ENCODE results near the gene DPP4. TPM values are rescaled to one million over a fixed set of nuclear protein-coding genes. Genes with fewer than 3 reads are reported as not detected.

DPP4 gene
- total and polyA plus RNA-seq, 2 donors (not counting 3 experiments of a cell fraction or from before 2014, with no cell fraction given): 0.84 to 6.2 TPM

- BruUV-seq (replicated peaks): no TSS peak
- Histone ChIP-seq H3K9me3 (replicated peaks; ENCODE audit: control insufficient read depth, insufficient read depth, low read length) (no peaks in the 10 kb centered on the region), H3K27me3 (ENCODE audit: control insufficient read depth in 2 of 2, insufficient read depth in 2 of 2, low read length in 2 of 2) (no peaks in the 10 kb centered on the region), H3K36me3 (ENCODE audit: control insufficient read depth in 2 of 2, extremely low read depth in 1 of 2, insufficient read depth in 2 of 2, low read length in 2 of 2) (no peaks in the 10 kb centered on the region), H3K4me3 (replicated peaks in 1 of 3; ENCODE audit: insufficient read depth in 1 of 3, low read depth in 1 of 3, low read length in 3 of 3) (no peak overlapping the region), H3K9ac (replicated peaks; ENCODE audit: extremely low read depth, insufficient read depth, low read length) (no peak overlapping the region), H4K20me1 (replicated peaks; ENCODE audit: control insufficient read depth, extremely low read depth, insufficient read depth, low read length) (no peaks in the 10 kb centered on the region), H3K27ac (ENCODE audit: insufficient read depth, low read depth, low read length) (no peak overlapping the region), H2AFZ (ENCODE audit: low read depth, low read length) (no peak overlapping the region), H3K79me2 (ENCODE audit: control insufficient read depth, insufficient read depth, low read length) (no peaks in the 10 kb centered on the region), H3K9me1 (replicated peaks; ENCODE audit: control insufficient read depth, extremely low read depth, insufficient read depth, low read length) (peaks cover 3% of the 10 kb centered on the region), H3K4me2 (ENCODE audit: insufficient read depth, low read length) (no peak overlapping the region), H3K4me1 (ENCODE audit: control insufficient read depth, extremely low read depth, insufficient read depth, low read length) (no peaks in the 10 kb centered on the region)
- dilution Hi-C loops (cut with MboI; ENCODE audit: extremely low pct_ligation_motif_present, low sequenced_read_pairs): no loop called here
- ChIA-PET POLR2A (no interaction called here), CTCF (interaction anchor here (0.7 kb wide), 1 partner anchor 17 kb away, joined by 3 read pairs; no protein-coding TSS in a partner anchor)
- TF ChIP-seq GATA2 (IDR thresholded peaks at IDR 0.05; ENCODE audit: insufficient read depth, insufficient read length, low read depth, low read length) (no peak), FOS (IDR thresholded peaks at IDR 0.05; ENCODE audit: borderline replicate concordance, insufficient read depth, low read length) (no peak), POLR2A (IDR thresholded peaks at IDR 0.05; ENCODE audit: low read depth, low read length) (no peak), POLR2AphosphoS5 (IDR thresholded peaks at IDR 0.05; ENCODE audit: insufficient read depth, low read depth, low read length) (no peak), MYC (IDR thresholded peaks at IDR 0.05; ENCODE audit: low read depth, low read length) (no peak), JUN (IDR thresholded peaks at IDR 0.05; ENCODE audit: borderline replicate concordance, insufficient read depth, insufficient read length, low read depth) (no peak), EZH2 (IDR thresholded peaks at IDR 0.05; ENCODE audit: borderline replicate concordance, low read depth, low read length, severe bottlenecking) (no peak)
- TF ChIP-seq, protein P1, sequence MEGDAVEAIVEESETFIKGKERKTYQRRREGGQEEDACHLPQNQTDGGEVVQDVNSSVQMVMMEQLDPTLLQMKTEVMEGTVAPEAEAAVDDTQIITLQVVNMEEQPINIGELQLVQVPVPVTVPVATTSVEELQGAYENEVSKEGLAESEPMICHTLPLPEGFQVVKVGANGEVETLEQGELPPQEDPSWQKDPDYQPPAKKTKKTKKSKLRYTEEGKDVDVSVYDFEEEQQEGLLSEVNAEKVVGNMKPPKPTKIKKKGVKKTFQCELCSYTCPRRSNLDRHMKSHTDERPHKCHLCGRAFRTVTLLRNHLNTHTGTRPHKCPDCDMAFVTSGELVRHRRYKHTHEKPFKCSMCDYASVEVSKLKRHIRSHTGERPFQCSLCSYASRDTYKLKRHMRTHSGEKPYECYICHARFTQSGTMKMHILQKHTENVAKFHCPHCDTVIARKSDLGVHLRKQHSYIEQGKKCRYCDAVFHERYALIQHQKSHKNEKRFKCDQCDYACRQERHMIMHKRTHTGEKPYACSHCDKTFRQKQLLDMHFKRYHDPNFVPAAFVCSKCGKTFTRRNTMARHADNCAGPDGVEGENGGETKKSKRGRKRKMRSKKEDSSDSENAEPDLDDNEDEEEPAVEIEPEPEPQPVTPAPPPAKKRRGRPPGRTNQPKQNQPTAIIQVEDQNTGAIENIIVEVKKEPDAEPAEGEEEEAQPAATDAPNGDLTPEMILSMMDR (IDR thresholded peaks at IDR 0.05; ENCODE audit: extremely low read depth in 1 of 2, insufficient read depth in 1 of 2, low read depth in 1 of 2, low read length in 2 of 2): no peak
- TF ChIP-seq, protein P2, sequence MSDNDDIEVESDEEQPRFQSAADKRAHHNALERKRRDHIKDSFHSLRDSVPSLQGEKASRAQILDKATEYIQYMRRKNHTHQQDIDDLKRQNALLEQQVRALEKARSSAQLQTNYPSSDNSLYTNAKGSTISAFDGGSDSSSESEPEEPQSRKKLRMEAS (IDR thresholded peaks at IDR 0.05; ENCODE audit: insufficient read depth, insufficient read length): no peak
- FAIRE-seq: no peak
- intact Hi-C loops (cut with micrococcal nuclease): no loop called here
- DNase-seq (ENCODE audit: low read depth, low spot score): no peak
Observed at GRCh38 chr2:161990741-161991140, 83.3 kb downstream of the DPP4 start.
